HG03469 (cell line): ENCODE measurements around the gene SEC24C.
"Not testable (repeated sequence)": the region's sequence is repeated elsewhere in the genome, so short reads cannot be mapped to it uniquely, and the experiment has no call there.

Experiments
- ATAC-seq: cut with Tn5 transposase; IDR thresholded peaks from one replicate; pipeline ENCODE4 v1.9.1; 2021; ENCODE audit warnings: mild to moderate bottlenecking, moderate library complexity, moderate number of reproducible peaks; ENCODE audit not compliant: unreplicated experiment

SEC24C gene

DNA sequence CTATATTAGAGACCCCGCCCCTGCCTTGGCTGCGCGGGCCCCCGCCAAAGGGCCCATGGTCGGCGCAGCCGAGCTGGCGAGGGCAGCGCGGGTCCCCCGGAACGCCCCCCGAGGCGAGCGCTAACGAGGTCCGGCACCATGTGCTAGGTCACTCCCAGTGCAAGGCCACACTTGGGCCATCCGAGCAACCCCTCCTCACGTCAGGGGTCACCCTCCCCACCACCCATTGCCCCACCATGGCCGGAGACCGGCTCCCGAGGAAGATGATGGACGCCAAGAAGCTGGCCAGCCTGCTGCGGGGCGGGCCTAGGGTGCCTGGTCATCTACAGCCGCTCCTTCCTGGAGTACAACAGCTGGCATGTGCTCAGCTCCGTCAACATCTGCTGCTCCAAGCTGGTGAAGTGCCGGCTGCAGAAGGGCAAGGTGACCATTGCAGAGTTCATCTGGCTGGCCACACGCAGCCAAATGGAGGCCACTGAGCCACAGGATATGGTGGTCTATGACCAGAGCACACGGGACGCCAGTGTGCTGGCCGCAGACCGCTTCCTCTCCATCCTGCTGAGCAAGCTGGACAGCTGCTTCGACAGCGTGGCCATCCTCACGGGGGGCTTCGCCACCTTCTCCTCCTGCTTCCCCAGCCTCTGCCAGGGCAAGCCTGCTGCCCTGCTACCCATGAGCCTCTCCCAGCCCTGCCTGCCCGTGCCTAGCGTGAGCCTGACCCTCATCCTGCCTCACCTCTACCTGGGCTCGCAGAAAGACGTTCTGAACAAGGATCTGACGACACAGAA lies 12.4 kb upstream of the SEC24C start:
- ATAC-seq: no peak

GRCh38 chr10:73732426-73732825 lies 11.7 kb upstream of the SEC24C start:
- no peak for ATAC-seq

DNA sequence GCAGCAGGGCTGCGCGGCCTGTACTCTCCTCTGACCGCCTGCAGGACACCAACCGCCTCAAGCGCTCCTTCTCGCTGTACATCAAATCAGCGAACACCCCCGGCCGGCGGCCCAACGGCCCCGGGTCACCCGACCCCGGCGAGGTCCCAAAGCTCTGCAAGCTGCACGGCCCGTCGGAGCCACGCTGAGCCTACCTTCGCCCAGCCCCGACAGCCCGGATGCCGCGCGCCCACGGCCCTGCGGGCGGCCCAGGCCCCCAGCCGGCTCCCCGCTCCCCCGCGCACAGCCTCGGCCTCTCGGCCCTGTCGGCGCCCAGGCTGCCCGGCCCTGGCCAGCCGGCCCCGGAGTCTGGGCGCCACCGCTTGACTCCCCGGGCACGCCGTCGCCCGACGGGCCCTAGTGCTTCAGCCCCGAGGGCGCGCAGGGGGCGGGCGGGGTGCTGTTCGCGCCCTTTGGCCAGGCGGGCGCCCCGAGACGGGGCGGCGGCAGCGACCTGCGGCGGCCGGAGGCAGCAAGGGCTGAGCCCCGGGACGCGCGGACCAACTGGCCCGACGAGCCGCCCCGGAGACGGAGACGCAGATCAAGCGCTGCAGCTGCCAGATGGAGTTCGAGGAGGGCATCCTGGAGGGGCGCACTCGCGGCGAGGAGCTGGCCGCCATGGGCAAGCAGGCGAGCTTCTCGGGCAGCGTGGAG lies 11.1 kb upstream of the SEC24C start:
- ATAC-seq: no peak

GRCh38 chr10:73734028-73734720 lies 10.0 kb upstream of the SEC24C start:
- ATAC-seq: no peak

DNA sequence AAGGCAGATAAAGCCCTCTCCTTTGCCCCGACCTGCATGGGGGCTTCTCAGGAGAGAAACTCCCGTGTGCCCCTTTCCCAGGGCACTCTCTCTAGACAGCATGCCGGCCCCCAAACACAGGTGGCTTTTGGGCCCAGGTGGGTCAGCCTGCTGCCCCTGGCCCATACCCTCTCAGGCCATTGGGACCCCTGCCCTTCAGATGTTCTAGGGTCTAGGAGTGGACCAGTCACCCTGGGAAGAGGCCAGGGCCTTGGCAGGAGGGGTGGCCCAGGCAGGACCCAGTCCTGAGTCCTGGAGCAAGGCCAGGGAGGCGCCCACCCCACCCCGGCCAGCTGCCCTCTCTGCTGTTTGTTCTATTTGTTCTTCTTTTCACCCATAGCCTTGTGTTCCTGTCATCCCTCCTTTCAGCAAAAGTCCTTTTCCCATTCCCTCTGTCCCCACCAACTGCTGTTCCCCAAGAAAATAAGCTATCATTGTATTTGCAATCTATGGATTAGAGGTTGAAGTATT lies 9.3 kb upstream of the SEC24C start:
- no peak for ATAC-seq

DNA sequence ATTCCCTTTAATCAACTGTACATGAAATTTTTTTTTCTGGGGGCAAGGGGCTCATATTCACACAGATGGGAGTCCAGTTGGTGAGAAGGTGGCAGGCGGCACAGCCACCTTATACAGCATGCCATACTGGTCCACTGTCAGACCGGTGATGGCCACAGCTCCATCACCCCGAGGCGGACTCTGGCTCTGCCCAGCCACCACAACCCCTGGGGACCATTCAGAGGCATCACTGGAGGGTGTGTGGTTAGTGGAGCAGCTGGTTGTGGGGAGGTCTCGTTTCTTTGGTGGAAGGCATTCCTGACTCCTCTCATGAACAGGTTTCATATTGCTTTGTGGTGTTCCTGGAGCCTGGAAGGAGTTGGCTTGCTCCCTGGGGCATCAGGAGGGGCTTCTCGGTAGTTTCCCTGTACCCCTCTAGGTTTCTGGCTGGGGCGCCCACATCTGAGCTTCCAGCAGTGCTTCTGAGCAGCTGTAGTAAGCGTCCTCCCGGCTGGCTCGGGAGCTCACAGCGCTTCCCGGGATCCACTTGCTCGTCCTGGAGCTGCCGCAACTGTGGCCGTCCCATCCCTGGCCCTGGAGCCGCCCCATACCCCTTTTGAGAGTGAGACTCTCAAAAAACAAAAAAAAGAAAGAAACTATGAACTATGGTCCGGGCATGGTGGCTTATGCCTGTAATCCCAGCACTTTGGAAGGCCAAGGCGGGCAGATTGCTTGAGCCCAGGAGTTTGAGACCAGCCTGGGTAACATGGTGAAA lies 3.5 kb upstream of the SEC24C start:
- not testable (repeated sequence) for ATAC-seq

DNA sequence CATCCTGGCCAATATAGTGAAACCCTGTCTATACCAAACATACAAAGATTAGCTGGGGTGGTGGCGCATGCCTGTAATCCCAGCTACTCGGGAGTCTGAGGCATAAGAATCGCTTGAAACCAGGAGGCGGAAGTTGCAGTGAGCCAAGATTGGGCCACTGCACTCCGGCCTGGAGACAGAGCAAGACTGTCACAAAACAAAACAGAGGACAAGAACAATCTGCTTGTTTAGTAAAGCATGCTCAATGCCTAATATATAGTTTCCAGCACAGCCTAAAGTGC lies 1.8 kb upstream of the SEC24C start:
- ATAC-seq: no peak

DNA sequence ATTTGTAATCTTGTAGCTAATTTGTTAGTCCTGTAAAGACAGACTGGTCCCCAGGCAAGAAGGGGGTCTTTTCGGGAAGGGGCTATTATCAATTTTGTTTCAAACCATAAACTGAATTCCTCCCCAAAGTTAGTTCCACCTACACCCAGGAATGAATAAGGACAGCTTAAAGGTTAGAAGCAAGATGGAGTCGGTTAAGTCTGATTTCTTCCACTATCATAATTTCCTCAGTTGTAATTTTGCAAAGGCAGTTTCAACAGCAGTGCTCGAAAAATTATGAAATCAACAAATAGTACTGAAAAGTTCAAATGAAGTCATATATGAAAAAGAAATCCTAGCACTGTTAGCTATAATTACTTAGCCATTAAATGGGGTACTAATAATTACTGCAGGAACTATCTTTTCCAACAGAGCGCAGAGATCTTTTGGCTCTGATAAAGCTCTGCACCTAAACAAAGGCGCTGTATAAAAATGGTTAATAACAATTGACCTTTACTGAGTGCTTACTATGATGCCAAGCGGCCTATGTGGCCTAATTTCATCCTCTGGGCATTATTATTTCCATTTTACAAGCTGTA lies 756 bp upstream of the SEC24C start:
- no peak for ATAC-seq

DNA sequence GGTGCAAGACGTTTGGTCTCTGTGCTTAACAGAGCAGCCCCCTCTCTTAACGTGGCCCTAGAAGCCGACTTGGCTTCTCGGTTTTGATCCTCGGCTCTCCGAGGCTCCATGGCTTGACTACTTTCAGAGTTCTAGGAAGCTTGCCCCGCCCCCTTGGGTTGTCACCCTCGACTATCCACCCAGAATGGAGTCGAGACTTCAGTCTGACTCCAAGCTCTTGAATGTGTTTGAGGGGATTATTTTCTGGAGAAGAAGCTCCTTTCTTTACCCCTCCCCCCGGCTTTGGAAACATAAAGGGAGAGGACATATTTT lies 448 bp downstream of the SEC24C start:
- no peak for ATAC-seq

- no peak for ATAC-seq
These were observed 2.5 kb downstream of the SEC24C start for GRCh38 chr10:73746721-73747120.

DNA sequence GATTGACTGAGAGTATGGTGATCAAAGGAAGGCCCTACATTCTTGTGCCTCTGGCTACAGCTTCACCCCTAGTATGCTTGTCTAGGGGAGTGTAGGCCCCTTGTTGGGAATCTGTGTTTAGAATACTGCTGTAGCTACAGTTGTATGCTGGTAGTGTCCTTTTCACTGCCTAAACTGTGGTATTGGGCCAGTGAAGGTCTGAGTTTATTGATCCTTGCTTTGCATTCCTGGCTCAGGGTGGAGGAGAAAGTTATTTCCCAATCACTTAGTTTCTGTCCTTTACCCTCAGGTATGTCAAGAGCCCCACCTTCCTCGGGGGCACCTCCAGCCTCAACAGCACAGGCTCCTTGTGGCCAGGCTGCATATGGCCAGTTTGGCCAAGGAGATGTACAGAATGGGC lies 6.6 kb downstream of the SEC24C start:
- no peak for ATAC-seq

GRCh38 chr10:73756183-73756582 lies 12.0 kb downstream of the SEC24C start:
- ATAC-seq: no peak

- ATAC-seq: no peak
These were observed 14.7 kb downstream of the SEC24C start for GRCh38 chr10:73758704-73759511.

DNA sequence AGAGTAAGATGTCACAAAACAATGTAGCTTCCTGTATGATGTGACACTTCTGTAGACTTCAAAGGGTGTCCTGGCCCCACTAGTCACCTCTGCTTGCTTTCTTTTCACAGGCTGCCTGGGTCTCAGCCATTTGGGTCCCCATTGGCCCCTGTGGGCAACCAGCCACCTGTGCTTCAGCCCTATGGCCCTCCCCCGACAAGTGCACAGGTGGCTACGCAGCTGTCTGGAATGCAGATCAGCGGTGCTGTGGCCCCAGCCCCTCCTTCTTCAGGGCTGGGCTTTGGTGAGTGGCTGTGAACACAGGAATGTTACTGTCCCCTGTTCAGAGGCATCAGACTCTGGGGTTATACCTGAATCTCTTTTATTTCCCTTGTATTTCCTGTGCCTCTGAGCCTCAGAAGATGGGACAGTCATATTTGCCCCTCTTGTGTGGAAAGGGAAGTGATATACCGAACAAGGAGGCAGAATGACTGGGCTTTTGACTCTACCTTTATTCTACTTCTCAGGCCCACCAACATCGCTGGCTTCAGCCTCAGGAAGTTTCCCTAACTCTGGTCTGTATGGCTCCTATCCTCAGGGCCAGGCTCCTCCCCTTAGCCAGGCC lies 15.4 kb downstream of the SEC24C start:
- no peak for ATAC-seq

DNA sequence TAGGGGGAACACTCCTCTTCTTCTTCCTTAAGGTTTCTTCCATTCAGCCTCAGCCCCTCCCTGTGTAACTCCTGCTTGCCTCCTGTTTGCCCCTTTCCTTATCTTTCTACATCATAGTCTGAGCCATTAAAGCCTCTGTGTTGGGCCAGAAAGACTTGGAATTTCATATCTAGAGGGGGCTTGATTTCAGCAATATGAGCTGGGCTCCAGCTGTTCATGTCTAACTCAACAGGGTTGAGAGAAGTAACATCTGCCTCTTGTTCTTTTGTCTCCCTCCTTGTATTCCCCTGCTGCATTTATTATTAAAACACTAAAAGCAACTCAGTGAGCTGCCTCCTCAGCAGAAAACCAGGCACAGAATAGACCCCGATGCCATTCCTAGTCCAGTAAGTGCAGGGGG lies 17.6 kb downstream of the SEC24C start:
- no peak for ATAC-seq

GRCh38 chr10:73762915-73763314 lies 18.7 kb downstream of the SEC24C start:
- ATAC-seq: no peak

- no peak for ATAC-seq
These were observed 19.2 kb downstream of the SEC24C start for GRCh38 chr10:73763343-73763742.

- no peak for ATAC-seq
These were observed 20.9 kb downstream of the SEC24C start for GRCh38 chr10:73765066-73765465.

GRCh38 chr10:73768881-73769280 lies 24.7 kb downstream of the SEC24C start:
- no peak for ATAC-seq

- ATAC-seq: no peak
These were observed 25.2 kb downstream of the SEC24C start for GRCh38 chr10:73769396-73769795.
